ENCODE results near the gene TUBGCP6.

GRCh38 chr22:50257041-50257440, 12.2 kb upstream of the TUBGCP6 start:
- no peak for TF ChIP-seq CTCF (IDR thresholded peaks at IDR 0.05)
- no peak for TF ChIP-seq POLR2A (IDR thresholded peaks at IDR 0.05)
- TF ChIP-seq POLR2AphosphoS5 (IDR thresholded peaks at IDR 0.05), result no peak

Measured in breast epithelium (tissue), 3 donors.